Activated effector memory CD4-positive, alpha-beta T cell treated with anti-CD3 and anti-CD28 coated beads, Interleukin-2, amount 50 U/mL, for 16 hours (primary cell): Measurements from ENCODE around the gene MUC21.
"Not testable (repeated sequence)": the region's sequence is repeated elsewhere in the genome, so short reads cannot be mapped to it uniquely, and the experiment has no call there.

Experiments used
- DNase-seq: peaks from one replicate; pipeline ENCODE4 v3.0.0-alpha.2; 2020

MUC21 gene

DNA sequence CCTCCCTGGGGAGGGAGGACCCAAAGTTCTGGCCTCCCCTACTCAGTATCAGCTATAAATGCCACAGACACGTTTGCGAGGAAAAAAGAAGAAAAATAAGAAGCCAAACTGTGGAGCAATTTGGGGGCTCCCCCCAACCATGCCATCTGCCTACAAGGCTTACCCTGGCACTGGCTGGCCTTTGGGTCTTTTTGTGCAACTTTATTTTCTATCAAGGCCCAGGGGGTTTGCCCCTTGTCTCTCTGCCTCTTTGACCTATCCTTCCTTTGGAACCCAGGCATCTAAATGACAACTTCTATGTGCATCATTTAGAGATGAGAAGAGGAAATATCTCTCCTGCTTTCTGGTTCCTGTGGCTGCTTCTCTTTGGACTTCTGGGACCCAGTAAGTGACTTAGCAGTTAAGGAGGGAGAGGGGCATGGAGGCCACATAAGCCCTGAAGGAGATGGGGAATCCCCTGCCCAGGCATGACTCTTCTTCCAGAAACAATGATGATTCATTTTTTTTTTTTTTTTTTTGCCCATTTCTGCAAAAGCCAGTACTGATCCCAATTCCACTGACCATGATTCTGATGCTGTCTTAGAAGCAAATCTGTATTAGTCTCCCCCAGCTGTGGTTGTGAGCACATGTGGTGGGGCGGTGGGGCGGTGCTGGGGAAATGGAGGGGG is 27.0 kb downstream of the MUC21 start, which contains the start of gene MUC22:
Gene MUC22 (plus strand): TSS at position 82 of the 668 bp plus-strand sequence. CDS start 233 bp downstream, at position 315.
- DNase-seq: no peak

GRCh38 chr6:31011153-31011552 is 27.6 kb downstream of the MUC21 start:
- no peak for DNase-seq

DNA sequence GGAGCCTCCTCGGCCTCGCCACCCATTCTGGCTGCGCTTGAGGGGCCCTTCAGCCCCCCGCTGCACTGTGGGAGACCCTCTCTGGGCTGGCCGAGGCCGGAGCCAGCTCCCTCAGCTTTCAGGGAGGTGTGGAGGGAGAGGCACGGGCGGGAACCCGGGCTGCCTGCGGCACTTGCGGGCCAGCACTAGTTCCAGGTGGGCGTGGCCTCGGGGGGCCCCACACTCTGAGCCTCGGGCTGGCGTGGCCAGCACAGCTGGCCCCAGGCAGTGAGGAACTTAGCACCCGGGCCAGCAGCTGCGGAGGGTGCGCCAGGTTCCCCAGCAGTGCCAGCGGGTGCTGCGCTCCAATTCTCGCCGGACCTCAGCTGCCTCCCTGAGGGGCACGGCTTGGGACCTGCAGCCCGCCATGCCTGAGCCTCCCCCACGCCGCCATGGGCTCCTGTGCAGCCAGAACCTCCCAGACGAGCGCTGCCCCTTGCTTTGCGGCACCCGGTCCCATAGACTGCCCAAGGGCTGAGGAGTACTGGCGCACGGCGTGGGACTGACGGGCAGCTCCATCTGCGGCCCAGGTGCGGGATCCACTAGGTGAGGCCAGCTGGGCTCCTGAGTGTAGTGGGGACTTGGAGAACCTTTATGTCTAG is 33.3 kb downstream of the MUC21 start:
- DNase-seq: no peak

DNA sequence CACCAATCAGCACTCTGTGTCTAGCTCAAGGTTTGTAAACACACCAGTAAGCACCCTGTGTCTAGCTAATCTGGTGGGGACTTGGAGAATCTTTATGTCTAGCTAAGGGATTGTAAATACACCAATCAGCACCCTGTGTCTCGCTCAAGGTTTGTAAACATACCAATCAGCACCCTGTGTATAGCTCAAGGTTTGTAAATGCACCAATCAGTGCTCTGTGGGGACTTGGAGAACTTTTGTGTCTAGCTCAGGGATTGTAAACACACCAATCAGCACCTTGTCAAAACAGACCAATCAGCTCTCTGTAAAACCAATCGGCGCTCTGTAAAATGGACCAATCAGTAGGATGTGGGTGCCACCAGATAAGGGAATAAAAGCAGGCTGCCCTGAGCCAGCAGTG is 33.9 kb downstream of the MUC21 start:
- DNase-seq: not testable (repeated sequence)

DNA sequence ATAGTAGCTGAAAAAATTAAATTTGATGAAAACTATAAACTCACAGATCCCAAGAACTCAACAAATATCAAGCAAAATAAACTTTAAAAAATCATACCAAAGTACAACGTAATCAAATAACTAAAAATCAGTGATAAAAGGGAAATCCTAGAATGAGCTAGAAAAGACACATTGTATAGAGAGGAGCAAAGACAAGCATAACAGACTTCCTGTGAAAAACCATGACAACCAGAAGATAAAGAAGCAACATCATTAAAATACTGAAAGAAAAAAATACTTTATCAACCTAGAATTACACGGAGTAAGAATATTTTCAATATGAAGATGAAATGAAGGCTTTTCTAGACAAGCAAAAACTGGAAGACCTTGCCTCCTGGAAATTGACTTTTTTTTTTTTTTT is 36.5 kb downstream of the MUC21 start:
- no peak for DNase-seq

DNA sequence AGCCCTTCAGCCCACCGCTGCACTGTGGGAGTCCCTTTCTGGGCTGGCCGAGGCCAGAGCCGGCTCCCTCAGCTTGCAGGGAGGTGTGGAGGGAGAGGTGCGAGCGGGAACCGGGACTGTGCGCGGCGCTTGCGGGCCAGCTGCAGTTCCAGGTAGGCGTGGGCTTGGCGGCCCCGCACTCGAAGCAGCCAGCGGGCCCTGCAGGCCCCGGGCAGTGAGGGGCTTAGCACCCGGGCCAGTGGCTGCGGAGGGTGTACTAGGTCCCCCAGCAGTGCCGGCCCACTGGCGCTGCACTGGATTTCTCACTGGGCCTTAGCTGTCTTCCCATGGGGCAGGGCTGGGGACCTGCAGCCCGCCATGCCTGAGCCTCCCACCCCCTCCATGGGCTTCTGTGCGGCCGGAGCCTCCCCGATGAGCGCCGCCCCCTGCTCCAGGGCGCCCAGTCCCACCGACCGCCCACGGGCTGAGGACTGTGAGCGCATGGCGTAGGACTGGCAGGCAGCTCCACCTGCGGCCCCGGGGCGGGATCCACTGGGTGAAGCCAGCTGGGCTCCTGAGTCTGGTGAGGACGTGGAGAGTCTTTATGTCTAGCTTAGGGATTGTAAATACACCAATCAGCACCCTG is 37.2 kb downstream of the MUC21 start:
- not testable (repeated sequence) for DNase-seq

DNA sequence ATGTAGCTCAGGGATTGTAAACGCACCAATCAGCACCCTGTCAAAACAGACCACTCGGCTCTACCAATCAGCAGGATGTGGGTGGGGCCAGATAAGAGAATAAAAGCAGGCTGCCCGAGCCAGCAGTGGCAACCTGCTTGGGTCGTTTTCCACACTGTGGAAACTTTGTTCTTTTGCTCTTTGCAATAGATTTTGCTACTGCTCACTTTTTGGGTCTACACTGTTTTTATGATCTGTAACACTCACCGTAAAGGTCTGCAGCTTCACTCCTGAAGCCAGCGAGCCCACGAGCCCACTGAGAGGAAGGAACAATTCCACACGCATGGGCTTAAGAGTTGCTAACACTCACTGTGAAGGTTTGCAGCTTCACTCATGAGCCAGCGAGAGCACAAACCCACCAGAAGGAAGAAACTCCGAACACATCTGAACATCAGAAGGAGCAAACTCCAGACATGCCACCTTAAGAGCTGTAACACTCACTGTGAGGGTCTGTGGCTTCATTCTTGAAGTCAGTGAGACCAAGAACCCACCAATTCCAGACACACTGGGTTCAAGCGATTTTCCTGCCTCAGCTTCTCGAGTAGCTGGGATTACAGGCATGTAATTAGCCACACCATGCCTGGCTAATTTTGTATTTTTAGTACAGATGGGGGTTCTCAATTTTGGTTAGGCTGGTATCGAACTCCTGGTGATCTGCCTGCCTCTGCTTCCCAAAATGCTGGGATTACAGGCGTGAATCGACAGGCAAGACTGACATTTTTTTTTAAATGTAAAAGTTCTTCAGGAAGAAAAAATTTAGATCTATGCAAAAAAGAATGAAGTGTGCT is 38.4 kb downstream of the MUC21 start:
- not testable (repeated sequence) for DNase-seq

DNA sequence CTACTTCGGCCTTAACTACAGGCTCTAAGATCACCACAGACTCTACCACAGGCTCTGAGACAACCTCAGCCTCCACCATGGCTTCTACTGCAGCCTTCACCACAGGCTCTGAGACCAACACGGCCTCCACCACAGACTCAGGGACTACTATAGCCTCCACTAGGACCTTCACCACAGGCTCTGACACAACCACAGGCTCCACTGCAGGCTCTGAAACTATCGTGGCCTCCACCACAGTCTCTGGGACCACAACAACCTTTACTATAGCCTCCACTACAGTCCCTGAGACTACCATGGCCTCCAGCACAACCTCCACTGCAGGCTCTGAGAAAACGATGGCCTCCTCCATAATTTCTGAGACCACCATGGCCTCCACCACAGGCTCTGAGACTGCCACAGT is 42.1 kb downstream of the MUC21 start:
- DNase-seq: no peak

DNA sequence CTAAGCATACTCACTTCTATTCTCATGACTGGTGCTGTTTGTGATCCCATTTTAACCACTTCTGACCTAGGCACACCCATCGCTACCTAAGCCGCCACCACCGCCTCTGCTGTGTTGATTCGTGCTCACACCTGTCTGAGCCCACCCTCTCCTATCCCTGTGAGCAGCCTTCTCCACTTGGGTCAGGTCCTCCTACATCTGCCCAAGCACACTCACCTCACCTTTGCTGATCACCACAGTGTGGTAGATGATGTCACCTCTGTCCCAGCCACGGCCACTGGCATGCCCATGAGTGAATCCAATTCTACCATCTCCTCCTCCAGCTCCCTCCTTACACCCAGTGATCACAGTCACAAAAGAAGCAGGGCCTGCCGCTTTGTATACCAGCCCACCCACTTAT is 47.6 kb downstream of the MUC21 start:
- no peak for DNase-seq

GRCh38 chr6:31033075-31033474 is 49.6 kb downstream of the MUC21 start:
- DNase-seq: no peak

- DNase-seq: no peak
Observed at GRCh38 chr6:31035862-31036497, 52.5 kb downstream of the MUC21 start.

DNA sequence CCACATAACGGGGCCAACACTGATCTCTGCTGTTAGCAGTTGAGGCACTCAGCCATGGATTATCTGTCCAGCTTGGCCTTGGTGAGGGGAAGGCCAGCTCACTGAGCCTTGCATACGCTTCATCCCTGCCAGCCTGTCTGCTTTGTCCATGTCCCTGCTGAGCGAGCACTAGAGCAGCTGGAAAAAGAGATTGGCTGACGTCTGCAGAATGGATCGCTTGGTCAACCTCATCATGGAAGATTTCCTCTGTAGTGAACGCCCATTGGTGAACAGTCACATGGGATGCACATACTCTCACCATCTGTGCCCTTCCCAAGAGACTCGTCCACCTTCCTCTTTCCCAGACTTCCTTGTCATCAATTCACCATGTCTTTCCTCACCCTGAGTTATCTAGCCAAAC is 53.7 kb downstream of the MUC21 start:
- no peak for DNase-seq

DNA sequence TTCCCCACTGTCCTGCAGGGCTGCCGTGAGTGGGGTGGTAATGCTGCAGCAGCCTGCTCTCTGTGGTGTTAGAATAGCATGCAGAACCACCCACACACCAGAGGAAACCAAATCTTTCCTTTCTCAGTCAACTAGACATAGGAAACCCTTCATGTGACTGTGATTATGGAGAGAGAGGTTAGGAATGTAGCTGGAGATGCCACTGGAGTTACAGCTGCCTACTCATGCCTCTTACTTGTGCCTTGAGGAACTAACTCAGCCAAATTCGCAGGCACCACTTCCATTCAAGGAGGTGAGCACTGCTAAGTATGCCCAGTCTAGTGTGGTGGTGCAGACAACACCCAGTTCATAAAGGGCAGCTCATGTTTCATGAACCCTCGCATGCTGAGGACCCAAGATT is 54.2 kb downstream of the MUC21 start:
- no peak for DNase-seq

DNA sequence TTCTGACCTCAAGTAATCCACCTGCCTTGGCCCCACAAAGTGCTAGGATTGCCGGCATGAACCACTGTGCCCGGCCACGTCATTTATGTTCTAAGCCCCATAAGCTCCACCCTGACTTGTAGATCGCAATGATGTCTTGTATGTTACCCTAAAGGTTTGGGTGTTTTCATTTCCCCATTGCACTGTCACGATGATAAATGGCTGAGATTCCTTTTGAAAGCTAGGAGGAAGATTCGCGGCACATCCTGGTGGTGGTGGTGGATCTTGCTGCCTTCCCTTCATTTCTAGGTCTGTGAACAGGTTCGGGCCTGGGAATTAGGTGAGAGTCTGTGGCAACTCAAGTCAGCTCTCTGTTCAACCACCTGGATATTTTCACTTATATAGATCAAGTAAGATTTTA is 55.0 kb downstream of the MUC21 start:
- no peak for DNase-seq
